GM20000 (cell line): Measurements from ENCODE around the gene MICU2.

ENCODE experiments used
- DNase-seq: peaks from one replicate; pipeline ENCODE4 v3.0.0; 2012; ENCODE audit warnings: low spot score
- CTCF ChIP-seq: IDR thresholded peaks from 2 replicates; pipeline ENCODE4 v1.5.1; 2012; ENCODE audit warnings: mild to moderate bottlenecking, control low read depth; ENCODE audit errors: extremely low read depth, missing control alignments

MICU2 gene

GRCh38 chr13:21625366-21625765 is 21.4 kb upstream of the MICU2 start:
- peak; percentile 52 for DNase-seq

GRCh38 chr13:21620861-21621260 is 16.9 kb upstream of the MICU2 start:
- TF ChIP-seq CTCF = no peak
- no peak for DNase-seq

More at GRCh38 chr13:21625366-21625765, 21.4 kb upstream of the MICU2 start:
- TF ChIP-seq CTCF = no peak

- no peak for DNase-seq
- TF ChIP-seq CTCF = no peak
Observed at GRCh38 chr13:21619633-21620220, 15.8 kb upstream of the MICU2 start.

- TF ChIP-seq CTCF = no peak
- no peak for DNase-seq
Observed at GRCh38 chr13:21616880-21617279, 12.9 kb upstream of the MICU2 start.

- DNase-seq = no peak
- TF ChIP-seq CTCF = no peak
Observed at GRCh38 chr13:21616205-21616866, 12.4 kb upstream of the MICU2 start.

GRCh38 chr13:21615427-21615826 is 11.5 kb upstream of the MICU2 start:
- TF ChIP-seq CTCF = no peak
- DNase-seq = no peak

GRCh38 chr13:21613791-21614190 is 9.8 kb upstream of the MICU2 start:
- no peak for DNase-seq
- no peak for TF ChIP-seq CTCF
